NCI-H2171 (cell line): Measurements from ENCODE around the gene CDC7.

Experiments used
- DNase-seq: peaks from one replicate; lab custom pipeline; 2025; lab: John Stamatoyannopoulos, UW

Gene CDC7

DNA sequence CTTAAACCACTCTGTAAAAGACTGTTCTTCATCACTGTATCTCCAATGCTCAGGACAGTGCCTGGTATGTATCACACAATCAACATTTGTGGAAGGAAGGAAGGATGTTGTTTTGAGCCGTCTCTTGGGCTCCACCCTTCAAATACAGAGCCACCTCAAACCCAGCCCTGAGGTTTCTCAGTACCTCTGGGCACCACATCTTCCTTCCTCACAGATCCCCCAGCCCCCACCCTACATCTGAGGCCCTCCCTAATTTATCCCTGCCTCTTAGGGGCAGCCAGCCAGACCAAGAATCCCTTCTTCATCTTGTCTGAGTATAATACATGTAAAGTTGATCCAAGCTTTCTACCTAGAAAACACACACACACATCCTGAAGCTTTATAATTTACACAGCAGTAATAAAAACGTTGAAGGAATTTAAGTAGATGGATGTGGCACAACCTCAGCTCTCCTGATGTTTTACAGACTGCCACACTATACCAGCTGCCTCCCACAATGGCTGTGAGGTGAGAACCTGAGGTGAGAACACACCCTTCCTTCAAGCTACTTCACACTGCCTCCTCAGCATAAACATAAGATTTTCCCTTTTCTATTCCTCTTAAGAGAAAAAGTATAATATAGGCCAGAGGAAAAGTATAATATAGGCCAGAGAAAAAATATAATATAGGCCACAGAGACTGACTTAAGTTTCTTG lies 48.5 kb downstream of the CDC7 start:
- no peak for DNase-seq

DNA sequence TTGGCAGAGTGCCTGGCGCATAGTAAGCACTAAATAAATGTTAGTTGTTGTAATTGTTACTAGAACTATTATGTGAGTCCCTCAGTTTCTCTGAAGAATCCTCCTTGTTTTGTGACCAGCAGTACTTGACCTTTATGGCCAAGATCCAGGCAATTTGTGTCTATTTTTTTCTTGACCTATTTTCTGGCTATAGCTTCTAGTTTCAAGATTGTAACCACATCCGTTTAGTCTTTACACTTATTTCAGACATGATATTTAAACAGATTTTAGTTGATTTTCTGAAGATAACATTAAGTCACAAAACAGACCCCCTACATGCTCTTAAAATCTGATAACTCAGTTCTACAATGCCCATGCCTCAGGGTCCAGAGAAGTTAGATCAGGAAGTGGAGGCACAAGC lies 50.3 kb downstream of the CDC7 start:
- no peak for DNase-seq

DNA sequence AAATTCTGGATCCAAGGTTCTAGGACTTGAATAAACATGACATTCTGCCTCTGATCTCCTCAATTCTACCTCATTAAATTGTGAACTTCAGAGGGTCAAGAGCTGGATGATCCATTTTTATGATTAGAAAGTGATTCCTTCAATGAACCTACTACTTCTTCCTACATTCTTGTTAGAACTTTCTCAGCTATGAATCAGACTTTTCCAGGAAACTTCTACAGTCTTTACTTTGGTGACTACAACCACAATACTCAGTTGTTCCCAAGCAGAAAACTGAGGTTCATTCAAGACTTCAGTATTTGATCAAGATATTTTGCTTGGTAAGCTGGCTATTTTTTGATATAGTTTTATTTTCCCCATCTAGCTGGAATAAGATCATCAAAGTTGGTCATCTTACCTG lies 51.4 kb downstream of the CDC7 start:
- no peak for DNase-seq

- no peak for DNase-seq
Measured at GRCh38 chr1:91552596-91552995, 51.9 kb downstream of the CDC7 start.

GRCh38 chr1:91553177-91553591 lies 52.5 kb downstream of the CDC7 start:
- no peak for DNase-seq

DNA sequence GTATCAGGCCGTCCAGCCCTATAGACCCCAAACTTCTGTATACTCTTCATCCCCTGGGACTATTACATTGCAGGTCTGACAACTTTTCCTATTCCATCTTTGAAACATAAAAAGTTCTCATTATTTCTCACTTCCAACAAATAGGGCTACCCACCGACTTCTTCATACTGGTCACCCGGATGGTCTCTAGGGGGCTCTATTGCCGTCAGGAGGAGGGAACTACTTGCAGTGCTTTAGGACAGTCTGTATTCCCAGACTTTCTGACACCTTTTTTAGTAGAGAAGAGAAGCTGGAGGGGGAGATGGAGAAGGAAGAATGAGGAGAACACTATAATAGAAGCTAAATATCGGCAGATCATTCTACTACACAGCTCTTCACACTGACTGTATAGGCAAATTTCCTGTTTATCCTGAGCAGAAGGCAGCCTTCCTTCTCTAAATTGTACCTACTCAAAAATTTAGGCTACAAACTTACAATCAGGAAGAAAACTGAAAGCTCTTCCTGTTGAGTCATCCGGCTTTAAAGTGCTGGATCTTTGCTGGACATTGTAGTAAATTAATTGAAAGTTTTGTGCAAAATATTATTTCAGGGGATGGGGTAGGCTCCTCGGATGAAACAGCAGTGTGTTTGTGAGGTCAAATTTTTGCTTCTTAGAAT lies 54.6 kb downstream of the CDC7 start:
- no peak for DNase-seq

DNA sequence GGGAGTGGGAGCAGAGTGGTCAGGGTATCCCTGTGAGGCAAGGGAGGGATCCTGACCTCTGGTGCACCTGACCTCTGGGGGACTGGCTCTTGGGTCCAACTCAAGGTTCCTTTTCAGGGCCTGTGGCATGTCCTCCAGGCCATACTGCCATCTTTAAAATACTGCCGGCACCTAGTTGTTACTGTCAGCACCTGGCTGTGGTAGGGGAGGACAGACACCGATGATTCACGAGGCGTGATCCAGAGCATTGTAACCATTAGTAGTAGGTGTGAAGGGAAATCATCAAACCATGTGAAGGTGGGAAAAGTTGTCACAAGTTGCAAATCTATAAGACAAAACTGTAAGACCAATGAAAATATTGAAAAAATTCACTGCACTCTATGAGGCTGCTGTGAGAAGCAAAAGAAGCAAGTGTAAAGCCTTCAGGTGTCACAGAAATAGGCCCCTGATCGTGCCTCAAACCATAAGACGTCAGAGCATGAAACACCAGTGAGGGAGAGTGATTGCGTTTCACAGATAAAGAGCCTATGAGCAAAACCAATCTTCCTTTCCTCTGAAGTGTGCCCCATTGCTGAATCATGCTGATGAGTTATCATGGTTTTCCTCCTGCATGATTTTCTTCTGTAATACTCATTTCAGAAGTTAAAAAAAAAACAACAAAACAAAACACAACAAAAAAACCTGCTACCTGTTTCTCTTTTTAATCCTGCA lies 55.3 kb downstream of the CDC7 start:
- DNase-seq, result no peak

- no peak for DNase-seq
Measured at GRCh38 chr1:91556556-91556955, 55.9 kb downstream of the CDC7 start.

DNA sequence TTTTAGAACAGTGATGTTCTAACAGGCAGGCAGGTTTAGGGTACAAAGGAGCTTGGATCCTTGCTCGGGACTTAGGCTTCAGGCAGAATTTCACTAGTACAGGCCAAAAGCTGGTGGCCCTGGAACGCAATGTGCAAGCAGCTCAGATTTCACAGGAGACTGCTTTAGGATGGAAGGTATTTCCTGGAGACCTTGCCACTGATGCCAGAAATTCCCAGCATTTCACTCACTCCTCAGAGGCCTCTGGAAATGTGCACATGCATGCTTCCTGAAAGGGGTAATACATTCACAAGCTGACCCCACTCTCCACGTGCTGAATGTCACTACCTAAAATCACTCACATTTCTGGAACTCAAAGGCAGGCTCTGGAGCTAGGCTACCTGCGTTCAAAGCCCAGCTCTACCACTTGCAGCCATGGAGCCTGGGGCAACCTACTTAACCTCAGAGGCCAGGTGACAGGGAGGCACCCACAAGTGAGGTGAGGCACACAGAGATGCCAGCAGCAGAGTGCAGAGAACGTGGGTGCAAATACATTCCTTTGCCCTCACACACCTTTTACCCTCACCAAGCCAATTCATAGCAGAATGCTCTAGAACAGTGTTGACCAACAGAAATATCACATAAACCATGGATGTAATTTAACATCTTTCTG lies 56.5 kb downstream of the CDC7 start:
- DNase-seq, result no peak

DNA sequence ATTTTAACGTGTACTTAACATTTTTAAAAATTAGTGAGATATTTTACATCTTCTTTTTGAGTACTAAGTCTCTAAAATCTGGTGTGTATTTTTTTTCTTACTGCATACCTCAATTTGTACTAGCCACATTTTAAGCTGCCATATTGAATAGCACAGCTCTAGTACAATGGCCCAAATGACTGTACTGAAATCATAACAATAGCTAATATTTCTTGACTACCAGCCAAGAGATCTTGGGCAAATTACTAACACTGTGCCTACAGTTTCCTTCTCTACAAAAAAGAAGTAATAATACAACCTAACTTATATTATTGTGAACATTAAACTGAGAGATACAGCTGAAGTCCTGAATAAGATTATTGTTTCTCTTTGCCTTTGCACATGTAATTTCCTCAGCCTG lies 57.2 kb downstream of the CDC7 start:
- no peak for DNase-seq

DNA sequence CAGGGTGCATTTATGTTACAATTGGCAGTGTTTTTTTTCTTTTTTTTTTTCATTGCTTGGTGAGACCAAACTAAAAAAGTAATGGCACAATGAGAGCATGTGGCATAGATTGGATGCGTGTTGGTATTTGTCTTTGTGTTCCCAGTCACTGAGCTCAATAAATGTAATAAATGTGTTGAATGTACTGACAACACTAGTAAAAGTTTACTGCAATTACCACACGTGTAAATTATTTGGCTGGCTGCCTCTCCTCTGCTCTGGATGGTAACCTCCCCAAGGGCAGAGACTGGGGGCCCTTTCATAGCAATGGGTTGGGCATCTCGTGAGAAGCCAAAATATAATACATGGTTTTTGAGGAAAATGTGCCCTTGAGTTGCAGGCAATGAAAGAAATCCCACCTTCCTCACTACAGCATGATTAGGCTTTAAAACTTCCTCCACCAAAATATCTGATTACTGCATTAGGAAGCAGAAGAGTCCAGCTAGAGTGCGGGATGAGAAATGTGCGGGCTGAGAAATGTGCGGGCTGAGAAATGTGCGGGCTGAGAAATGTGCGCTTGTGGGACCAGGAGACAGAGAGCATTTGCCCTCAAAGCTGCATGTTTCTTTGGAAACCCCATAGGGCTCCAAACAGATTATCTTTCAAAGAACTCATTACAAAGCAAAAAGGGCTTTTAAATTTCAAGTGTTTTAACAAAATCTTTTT lies 58.5 kb downstream of the CDC7 start:
- no peak for DNase-seq

DNA sequence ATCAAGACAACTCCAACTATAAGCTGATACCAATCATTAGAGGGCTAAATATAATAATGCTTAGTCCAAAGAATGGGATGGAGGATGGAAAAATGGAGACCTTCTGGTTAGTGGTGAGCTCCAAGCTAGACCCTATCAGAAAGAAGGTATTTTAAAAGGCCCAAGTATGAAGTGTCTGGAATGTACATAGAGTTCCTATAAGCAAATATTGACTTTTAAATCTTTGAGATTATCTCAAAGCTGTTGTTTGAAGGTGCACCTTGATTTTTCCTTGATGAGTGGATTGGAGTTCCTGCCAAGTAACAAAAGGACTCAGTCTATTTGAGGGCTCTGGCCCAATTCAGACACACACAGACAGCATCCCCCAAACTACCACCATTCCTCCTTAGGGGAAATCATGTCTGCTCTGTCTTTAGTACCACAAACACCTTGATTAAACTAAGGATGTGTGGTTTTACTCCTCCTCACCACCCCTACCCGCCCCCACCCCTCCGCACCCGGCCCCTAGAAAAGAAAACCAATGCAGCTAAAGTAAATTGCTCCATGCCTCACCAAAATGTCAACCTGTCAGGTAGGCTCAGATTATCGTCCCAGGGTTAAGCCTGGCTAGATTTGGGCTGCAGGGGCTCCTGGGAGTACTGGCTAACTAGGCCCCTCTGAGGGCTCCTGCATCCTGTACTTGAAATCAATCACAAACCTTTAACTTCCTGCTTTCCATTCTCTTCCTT lies 59.4 kb downstream of the CDC7 start:
- no peak for DNase-seq

DNA sequence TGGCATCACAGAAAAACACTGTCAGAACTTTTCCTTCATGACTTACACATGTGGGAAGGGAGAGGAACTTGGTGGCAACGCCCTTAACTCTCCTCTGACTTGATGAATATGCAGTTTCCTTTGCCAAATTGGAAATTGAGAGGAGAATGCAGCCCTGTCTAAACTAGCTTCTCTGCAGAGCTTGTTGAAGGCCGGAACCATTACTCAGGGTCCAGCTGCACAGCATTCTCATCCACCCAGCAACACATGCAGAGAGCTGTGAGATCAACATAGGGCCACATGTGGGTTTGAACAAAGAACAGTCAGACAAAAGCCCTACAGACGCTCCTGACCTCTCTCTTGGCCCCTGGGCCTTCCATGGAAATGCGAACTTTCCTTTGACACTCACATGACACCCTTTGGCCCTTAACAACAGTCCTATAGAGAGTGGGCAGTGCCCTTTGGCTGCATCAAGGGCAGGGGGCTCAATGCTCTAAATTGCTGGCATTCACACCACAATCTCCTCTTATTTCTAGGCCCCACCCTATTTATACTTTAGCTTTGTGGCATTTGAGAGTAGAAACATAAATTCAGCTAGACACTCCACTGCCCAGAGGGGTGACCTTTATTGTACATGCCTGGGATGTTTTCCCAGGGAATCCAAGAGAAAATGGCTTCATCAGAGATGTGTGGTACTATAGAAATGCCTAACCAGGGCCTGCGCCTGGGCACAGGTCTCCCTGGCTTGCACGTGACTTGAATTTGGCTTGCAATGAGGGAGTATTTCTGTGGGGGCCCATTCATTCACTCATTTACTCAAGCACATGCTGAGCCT lies 64.4 kb downstream of the CDC7 start:
- no peak for DNase-seq

- no peak for DNase-seq
Measured at GRCh38 chr1:91567583-91567982, 66.9 kb downstream of the CDC7 start.

- no peak for DNase-seq
Measured at GRCh38 chr1:91568261-91568660, 67.6 kb downstream of the CDC7 start.

- no peak for DNase-seq
Measured at GRCh38 chr1:91569411-91570119, 68.9 kb downstream of the CDC7 start.

DNA sequence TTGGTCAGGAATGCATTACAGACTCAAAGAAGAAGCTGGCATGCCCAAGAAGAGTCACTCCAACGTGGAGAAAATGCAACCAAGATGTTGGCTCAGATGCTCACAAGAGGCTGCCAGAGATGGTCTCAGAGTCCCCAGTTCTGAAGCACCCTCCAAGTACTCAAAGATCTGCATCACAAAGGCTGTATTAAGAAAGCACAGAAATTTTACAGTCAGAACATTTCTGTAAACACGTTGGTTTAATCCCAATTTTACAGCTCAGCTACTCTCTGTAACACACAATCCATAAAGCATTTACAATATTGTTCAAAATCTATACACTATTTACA lies 69.4 kb downstream of the CDC7 start:
- DNase-seq, result no peak

DNA sequence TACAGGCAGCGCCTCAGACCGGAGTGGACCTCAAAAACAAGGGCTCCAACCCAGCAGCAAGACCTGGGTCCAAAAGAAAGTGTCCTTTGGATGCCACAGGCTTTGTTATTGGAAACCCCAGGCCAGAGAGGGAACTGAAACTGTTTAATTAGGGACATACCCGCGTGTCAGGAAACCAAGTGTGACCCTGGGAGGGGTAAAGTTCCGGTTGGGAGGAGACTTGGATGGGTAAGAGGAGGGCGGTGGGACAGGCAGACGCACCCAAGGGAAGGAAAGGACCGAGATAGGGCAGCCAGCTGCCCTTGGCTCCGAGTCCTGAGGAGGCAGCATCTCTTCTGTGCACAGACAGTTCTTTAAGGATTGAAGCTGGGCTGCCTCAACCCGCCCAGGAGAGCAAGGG lies 71.4 kb downstream of the CDC7 start:
- no peak for DNase-seq
